K562 (cell line): ENCODE data around the gene SH3D21. TPM values are rescaled to one million over a fixed set of nuclear protein-coding genes. Genes with fewer than 3 reads are reported as not detected.

Experiments
- HDAC3 ChIP-seq: fragments of 450-650 bp; IDR thresholded peaks from 2 replicates; pipeline ENCODE4 v1.6.1; 2018; ENCODE audit warnings: borderline replicate concordance, mild to moderate bottlenecking, moderate library complexity; ENCODE audit not compliant: partially characterized antibody
- KAT7 ChIP-seq: sonication (generic); formaldehyde crosslinking; IDR thresholded peaks from 2 replicates; pipeline ENCODE4 v1.8.0; 2022; ENCODE audit warnings: missing genetic modification reagents, mild to moderate bottlenecking, borderline replicate concordance
- NRF1 ChIP-seq, 2 experiments: fragments of 450-650 bp; IDR thresholded peaks in 1 of 2; conservative IDR thresholded peaks in 1 of 2; 2 replicates each; pipeline ENCODE4 v1.6.1; 2014; ENCODE audit warnings: mild to moderate bottlenecking in 2 of 2
- PML ChIP-seq: IDR thresholded peaks from 2 replicates; pipeline ENCODE4 v1.6.1; 2012; ENCODE audit warnings: low read length, inconsistent platforms
- SRSF1 ChIP-seq: fragments of 200-400 bp; formaldehyde crosslinking; IDR thresholded peaks from 2 replicates; pipeline ENCODE4 v1.6.1; 2017; ENCODE audit warnings: mild to moderate bottlenecking, low read depth, low read length, moderate library complexity
- ZNF830 ChIP-seq: fragments of 250-450 bp; sonication (Bioruptor Pico); IDR thresholded peaks from 2 replicates; pipeline ENCODE4 v1.5.0; 2021; ENCODE audit warnings: mild to moderate bottlenecking
- polyA plus RNA-seq, 8 experiments: library from polyadenylated mRNA; depleted of rRNA in 4 of 8; stranded (reverse) in 5 of 8; unstranded in 3 of 8; fragments of >200 nt; fragmentation: Nextera tagmentation in 2 of 8; fragmentation: Illumina TruSeq in 1 of 8; extraction: Ambion mirVana in 2 of 8; extraction: Trizol in 1 of 8; gene quantifications; 2 replicates each; pipeline versions ENCODE4 v1.2.1 to v1.2.3, GENCODE V29; 2011 to 2014; ENCODE audit warnings: inconsistent platforms in 1 of 8, missing spikeins in 1 of 8
- total RNA-seq, 7 experiments: library from RNA; depleted of rRNA in 6 of 7; stranded (reverse); fragments of >200 nt in 6 of 7; fragmentation: Illumina TruSeq in 2 of 7; extraction: Trizol in 2 of 7; gene quantifications; 2 replicates each; pipeline versions ENCODE4 v1.2.1 to v1.2.3, GENCODE V29; 2011 to 2021; ENCODE audit warnings: low replicate concordance in 1 of 7
- TF ChIP-seq, protein P1 (sequence below), 2 experiments: fragments of 450-650 bp; formaldehyde crosslinking in 1 of 2; IDR thresholded peaks; 2 replicates each; pipeline versions ENCODE4 v1.4.0 to v1.6.1; 2014 to 2020; ENCODE audit warnings: mild to moderate bottlenecking in 2 of 2, borderline replicate concordance in 1 of 2, low read depth in 1 of 2
- TF ChIP-seq, protein P2 (sequence below): sonication (generic); formaldehyde crosslinking; IDR thresholded peaks from 2 replicates; pipeline ENCODE4 v1.8.1; 2023; ENCODE audit warnings: mild to moderate bottlenecking, missing genetic modification reagents
- TF ChIP-seq, protein P3 (sequence below): IDR thresholded peaks from 3 replicates; pipeline ENCODE4 v1.6.1; 2011; ENCODE audit warnings: borderline replicate concordance, mild to moderate bottlenecking, moderate library complexity; ENCODE audit not compliant: insufficient read length; ENCODE audit errors: extremely low read depth
- TF ChIP-seq, protein P4 (sequence below): fragments of 450-650 bp; conservative IDR thresholded peaks from 2 replicates; pipeline ENCODE4 v1.6.1; 2016; ENCODE audit warnings: missing genetic modification characterization, low read depth, mild to moderate bottlenecking, control low read depth, missing compliant biosample characterization

The SH3D21 gene
- total and polyA plus RNA-seq, 9 of the 15 experiments (the other 6 are each of a cell fraction or from before 2014, with no cell fraction given), result 0.01 to 4.7 (median 1.8) TPM

DNA sequence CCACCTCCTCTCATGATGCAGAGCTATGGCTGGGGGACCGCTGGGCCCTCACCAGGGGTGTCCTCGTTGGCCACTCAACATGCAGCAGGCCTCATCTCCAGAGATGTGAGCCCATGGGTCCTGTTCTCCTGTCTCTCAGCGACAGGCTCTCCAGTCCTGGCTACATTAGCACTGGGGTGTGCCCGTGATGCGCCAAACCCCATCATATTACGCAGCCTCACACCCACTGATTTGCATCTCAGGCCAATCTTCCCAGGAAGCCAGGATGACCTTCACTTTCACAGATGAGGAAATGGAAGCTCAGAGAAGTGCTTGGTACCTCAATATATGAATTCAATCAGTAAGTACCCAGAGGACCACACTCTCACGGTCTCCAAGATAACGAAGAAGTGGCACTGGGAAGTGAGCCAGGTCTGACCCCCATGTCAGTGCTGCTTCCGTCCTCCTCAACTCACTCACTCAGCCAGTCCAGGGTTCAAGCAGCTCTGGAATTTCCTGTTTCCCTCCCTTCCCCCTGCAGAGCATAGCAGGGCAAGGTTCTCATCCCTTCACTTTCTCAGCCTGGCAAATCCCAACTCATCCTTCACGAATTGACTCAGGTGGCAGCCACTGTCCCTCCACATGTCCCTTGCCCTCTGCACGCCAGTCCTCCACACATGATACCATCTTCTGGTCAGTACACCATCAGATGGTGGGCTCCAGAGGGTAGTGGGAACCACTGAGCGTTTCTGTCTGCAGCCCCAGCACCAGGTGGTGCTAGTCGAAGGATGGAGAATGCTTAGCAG lies 46.1 kb downstream of the SH3D21 start (continued):
- TF ChIP-seq, protein P1, sequence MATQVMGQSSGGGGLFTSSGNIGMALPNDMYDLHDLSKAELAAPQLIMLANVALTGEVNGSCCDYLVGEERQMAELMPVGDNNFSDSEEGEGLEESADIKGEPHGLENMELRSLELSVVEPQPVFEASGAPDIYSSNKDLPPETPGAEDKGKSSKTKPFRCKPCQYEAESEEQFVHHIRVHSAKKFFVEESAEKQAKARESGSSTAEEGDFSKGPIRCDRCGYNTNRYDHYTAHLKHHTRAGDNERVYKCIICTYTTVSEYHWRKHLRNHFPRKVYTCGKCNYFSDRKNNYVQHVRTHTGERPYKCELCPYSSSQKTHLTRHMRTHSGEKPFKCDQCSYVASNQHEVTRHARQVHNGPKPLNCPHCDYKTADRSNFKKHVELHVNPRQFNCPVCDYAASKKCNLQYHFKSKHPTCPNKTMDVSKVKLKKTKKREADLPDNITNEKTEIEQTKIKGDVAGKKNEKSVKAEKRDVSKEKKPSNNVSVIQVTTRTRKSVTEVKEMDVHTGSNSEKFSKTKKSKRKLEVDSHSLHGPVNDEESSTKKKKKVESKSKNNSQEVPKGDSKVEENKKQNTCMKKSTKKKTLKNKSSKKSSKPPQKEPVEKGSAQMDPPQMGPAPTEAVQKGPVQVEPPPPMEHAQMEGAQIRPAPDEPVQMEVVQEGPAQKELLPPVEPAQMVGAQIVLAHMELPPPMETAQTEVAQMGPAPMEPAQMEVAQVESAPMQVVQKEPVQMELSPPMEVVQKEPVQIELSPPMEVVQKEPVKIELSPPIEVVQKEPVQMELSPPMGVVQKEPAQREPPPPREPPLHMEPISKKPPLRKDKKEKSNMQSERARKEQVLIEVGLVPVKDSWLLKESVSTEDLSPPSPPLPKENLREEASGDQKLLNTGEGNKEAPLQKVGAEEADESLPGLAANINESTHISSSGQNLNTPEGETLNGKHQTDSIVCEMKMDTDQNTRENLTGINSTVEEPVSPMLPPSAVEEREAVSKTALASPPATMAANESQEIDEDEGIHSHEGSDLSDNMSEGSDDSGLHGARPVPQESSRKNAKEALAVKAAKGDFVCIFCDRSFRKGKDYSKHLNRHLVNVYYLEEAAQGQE (IDR thresholded peaks at IDR 0.05; ENCODE audit: borderline replicate concordance), result no peak
- TF ChIP-seq, protein P1 (CRISPR knock-in tag; IDR thresholded peaks at IDR 0.05; ENCODE audit: low read depth), result no peak
- TF ChIP-seq, protein P2, sequence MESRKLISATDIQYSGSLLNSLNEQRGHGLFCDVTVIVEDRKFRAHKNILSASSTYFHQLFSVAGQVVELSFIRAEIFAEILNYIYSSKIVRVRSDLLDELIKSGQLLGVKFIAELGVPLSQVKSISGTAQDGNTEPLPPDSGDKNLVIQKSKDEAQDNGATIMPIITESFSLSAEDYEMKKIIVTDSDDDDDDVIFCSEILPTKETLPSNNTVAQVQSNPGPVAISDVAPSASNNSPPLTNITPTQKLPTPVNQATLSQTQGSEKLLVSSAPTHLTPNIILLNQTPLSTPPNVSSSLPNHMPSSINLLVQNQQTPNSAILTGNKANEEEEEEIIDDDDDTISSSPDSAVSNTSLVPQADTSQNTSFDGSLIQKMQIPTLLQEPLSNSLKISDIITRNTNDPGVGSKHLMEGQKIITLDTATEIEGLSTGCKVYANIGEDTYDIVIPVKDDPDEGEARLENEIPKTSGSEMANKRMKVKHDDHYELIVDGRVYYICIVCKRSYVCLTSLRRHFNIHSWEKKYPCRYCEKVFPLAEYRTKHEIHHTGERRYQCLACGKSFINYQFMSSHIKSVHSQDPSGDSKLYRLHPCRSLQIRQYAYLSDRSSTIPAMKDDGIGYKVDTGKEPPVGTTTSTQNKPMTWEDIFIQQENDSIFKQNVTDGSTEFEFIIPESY (CRISPR knock-in tag), result no peak
- TF ChIP-seq KAT7 (no peak), NRF1 (conservative IDR thresholded peaks at IDR 0.05 in 1 of 2, IDR thresholded peaks at IDR 0.05 in 1 of 2) (no peak), SRSF1 (no peak), ZNF830 (CRISPR knock-in tag) (no peak), HDAC3 (no peak), PML (no peak)
- TF ChIP-seq, protein P3, sequence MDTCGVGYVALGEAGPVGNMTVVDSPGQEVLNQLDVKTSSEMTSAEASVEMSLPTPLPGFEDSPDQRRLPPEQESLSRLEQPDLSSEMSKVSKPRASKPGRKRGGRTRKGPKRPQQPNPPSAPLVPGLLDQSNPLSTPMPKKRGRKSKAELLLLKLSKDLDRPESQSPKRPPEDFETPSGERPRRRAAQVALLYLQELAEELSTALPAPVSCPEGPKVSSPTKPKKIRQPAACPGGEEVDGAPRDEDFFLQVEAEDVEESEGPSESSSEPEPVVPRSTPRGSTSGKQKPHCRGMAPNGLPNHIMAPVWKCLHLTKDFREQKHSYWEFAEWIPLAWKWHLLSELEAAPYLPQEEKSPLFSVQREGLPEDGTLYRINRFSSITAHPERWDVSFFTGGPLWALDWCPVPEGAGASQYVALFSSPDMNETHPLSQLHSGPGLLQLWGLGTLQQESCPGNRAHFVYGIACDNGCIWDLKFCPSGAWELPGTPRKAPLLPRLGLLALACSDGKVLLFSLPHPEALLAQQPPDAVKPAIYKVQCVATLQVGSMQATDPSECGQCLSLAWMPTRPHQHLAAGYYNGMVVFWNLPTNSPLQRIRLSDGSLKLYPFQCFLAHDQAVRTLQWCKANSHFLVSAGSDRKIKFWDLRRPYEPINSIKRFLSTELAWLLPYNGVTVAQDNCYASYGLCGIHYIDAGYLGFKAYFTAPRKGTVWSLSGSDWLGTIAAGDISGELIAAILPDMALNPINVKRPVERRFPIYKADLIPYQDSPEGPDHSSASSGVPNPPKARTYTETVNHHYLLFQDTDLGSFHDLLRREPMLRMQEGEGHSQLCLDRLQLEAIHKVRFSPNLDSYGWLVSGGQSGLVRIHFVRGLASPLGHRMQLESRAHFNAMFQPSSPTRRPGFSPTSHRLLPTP, result no peak
- TF ChIP-seq, protein P4, sequence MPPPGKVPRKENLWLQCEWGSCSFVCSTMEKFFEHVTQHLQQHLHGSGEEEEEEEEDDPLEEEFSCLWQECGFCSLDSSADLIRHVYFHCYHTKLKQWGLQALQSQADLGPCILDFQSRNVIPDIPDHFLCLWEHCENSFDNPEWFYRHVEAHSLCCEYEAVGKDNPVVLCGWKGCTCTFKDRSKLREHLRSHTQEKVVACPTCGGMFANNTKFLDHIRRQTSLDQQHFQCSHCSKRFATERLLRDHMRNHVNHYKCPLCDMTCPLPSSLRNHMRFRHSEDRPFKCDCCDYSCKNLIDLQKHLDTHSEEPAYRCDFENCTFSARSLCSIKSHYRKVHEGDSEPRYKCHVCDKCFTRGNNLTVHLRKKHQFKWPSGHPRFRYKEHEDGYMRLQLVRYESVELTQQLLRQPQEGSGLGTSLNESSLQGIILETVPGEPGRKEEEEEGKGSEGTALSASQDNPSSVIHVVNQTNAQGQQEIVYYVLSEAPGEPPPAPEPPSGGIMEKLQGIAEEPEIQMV (tag), result no peak
